ENCODE measurements around the gene SCN10A. TPM values are rescaled to one million over a fixed set of nuclear protein-coding genes. Genes with fewer than 3 reads are reported as not detected.

SCN10A gene
- total RNA-seq, 6 experiments from 2014 or later: not detected

GRCh38 chr3:38652934-38653333 lies 163.1 kb downstream of the SCN10A start:
- peaks cover 0 to 14% of the 10 kb centered on the region in 2 donors for H3K27me3 ChIP-seq
- ATAC-seq: no peak

DNA sequence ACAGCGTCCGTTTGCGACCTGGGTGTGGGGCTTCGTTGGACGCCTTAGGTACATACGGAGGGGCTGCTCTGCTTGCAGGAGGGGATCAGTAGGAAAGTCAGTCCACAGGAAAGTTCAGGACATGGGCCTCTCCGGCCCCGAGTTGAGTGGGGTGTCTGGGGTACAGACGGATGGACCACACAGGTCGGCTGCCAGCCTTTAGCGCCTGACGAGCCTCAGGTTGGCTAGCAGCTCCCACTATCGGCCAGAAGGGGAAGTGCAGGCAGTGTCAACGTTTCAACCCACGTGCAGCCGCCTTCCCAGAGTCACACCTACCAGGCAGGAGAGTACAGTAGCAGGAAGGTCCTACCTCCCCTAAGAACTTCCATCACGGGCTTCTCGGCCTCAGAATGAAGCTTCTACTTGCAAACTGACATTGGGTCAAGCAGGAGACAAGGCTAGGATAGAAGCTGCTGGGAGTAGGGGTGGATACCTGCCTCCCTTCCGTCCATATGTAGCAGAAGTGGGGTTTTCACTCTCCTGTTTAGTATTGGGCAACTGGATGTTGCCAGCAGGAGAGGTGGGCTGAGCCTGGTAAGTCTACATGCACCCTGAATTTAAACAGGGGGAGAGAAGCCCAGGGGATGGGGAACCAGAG lies 164.7 kb downstream of the SCN10A start:
- Histone ChIP-seq H3K27me3 (peaks cover 0 to 16% of the 10 kb centered on the region in 2 donors), H3K36me3 (no peaks in the 10 kb centered on the region), H3K4me3 (no peak overlapping the region), H3K9me3 (no peaks in the 10 kb centered on the region), H3K4me1 (peaks cover 0 to 7% (median 3%) of the 10 kb centered on the region in 4 donors), H3K27ac (no peak overlapping the region)
- TF ChIP-seq CTCF (IDR thresholded peaks at IDR 0.05): peak; percentile 78 to 93 (median 90)
- no peak for TF ChIP-seq POLR2A (IDR thresholded peaks at IDR 0.05)
- ATAC-seq: peak; percentile 81 to 89 (median 86)
- DNase-seq: peak; percentile 58 to 69 (median 68)
- intact Hi-C loops (cut with DNase I): loop anchor here (5.0 to 10.0 kb wide), 2 partner anchors 126 to 129 kb away; no protein-coding TSS in a partner anchor
- 8% methylated on average over 9 of the region's 19 CpGs for WGBS (ENCODE audit: insufficient coverage, low coverage, low lambda C conversion rate, missing lambda C conversion rate)

More at GRCh38 chr3:38652934-38653333, 163.1 kb downstream of the SCN10A start:
- H3K4me3 ChIP-seq: no peak overlapping the region
- no peak for DNase-seq
- H3K36me3 ChIP-seq: no peaks in the 10 kb centered on the region
- peaks cover 0 to 7% (median 3%) of the 10 kb centered on the region in 4 donors for H3K4me1 ChIP-seq
- intact Hi-C loops (cut with DNase I): loop anchor here (5.0 to 10.0 kb wide), 2 partner anchors 128 to 131 kb away; no protein-coding TSS in a partner anchor
- no peaks in the 10 kb centered on the region for H3K9me3 ChIP-seq
- H3K27ac ChIP-seq: no peak overlapping the region
- WGBS (ENCODE audit: insufficient coverage, low coverage, low lambda C conversion rate, missing lambda C conversion rate): 40% methylated on average over 1 of the region's 1 CpG
- no peak for TF ChIP-seq CTCF (IDR thresholded peaks at IDR 0.05)
- TF ChIP-seq POLR2A (IDR thresholded peaks at IDR 0.05): no peak

DNA sequence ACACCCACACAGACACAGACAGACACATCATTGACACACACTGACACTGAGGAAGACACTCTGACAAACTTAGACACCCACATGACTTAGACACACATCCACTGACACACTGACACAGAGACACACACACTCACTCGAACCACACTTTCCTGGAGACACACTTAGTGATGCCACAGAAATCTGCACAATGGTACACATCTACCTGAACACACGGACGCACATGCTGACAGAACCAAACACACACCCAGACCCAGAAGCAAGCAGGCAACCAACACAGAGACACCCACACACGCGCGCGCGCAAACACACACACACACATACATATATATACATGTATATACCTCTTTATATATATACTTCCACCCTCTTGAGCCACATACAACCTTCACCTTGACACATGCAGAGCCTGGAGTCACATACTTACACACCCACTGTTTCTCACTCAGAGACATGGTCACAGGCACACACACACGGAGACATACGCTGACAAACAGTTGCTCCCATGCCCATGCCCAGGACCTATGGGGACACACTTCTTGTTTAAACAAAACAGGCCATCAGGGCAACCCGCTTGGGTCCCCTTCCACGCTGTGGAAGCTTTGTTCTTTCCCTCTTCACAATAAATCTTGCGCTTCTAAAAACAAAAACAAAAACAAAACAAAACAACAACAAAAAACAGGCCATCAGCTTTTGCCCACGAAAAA lies 165.6 kb downstream of the SCN10A start:
- WGBS (ENCODE audit: insufficient coverage, low coverage, low lambda C conversion rate, missing lambda C conversion rate): 60% methylated on average over 14 of the region's 14 CpGs
- Histone ChIP-seq H3K36me3 (no peaks in the 10 kb centered on the region), H3K4me3 (no peak overlapping the region), H3K27me3 (peaks cover 0 to 16% of the 10 kb centered on the region in 2 donors), H3K4me1 (peaks cover 0 to 7% (median 3%) of the 10 kb centered on the region in 4 donors), H3K9me3 (no peaks in the 10 kb centered on the region), H3K27ac (no peak overlapping the region)
- DNase-seq (no peak), ATAC-seq (no peak)
- no peak for TF ChIP-seq POLR2A (IDR thresholded peaks at IDR 0.05)
- TF ChIP-seq CTCF (IDR thresholded peaks at IDR 0.05): no peak
- intact Hi-C loops (cut with DNase I): loop anchor here (5.0 to 10.0 kb wide), 2 partner anchors 126 to 128 kb away; no protein-coding TSS in a partner anchor

DNA sequence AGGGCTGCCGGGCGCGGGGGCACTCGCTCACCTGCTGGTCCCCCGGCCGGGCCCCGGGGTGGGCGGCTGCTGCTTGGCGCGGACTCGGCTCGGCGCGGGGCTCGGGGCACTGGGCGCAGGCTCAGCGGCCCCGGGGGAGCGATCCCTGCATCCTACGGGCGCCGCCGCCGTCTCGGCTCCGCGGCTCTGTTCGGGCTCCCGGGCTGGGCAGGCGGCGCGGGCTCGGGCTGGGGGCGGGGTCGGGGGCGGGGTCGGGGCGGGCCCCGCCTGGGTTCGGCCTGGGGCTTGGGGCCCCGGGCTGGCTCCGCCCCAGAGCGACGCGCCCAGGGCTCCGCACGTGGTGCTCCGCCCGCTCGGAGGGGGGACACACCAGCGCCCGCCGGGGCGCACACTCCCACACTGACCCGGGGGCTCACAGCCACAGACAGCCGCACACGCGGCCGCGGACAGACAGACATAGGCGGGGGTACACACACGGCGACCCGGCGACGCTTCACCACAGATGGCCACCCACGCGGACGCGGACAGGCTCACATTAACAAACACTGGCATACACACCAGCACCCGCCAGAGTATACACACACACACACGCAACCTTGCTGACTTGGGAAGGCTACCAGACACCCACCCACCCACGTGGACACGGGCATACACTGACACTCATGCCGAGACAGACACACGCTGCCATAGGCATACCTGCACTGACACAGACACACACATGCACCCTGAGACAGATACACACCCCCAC lies 166.3 kb downstream of the SCN10A start, which contains the start of gene SCN5A:
SCN5A (minus strand) TSS at position 188 of the 748 bp plus-strand sequence. CDS start 16,380 bp downstream, outside the sequence.
- WGBS (ENCODE audit: insufficient coverage, low coverage, low lambda C conversion rate, missing lambda C conversion rate): 6% methylated on average over 13 of the region's 76 CpGs
- DNase-seq (peak in 1 of 3 donors; percentile 48), ATAC-seq (peak; percentile 73 to 83 (median 78))
- Histone ChIP-seq H3K9me3 (no peaks in the 10 kb centered on the region), H3K27me3 (peaks cover 0 to 16% of the 10 kb centered on the region in 2 donors), H3K36me3 (no peaks in the 10 kb centered on the region), H3K4me3 (peak within 1 kb of the TSS; percentile 21 to 44 (median 25)), H3K27ac (no peak within 1 kb of the TSS), H3K4me1 (peaks cover 0 to 7% (median 3%) of the 10 kb centered on the region in 4 donors)
- no peak for TF ChIP-seq POLR2A (IDR thresholded peaks at IDR 0.05)
- no peak for TF ChIP-seq CTCF (IDR thresholded peaks at IDR 0.05)
- intact Hi-C loops (cut with DNase I): loop anchor here (5.0 to 10.0 kb wide), 2 partner anchors 125 to 127 kb away; no protein-coding TSS in a partner anchor

All from right lobe of liver (tissue), 6 donors.